Measurements from ENCODE around the gene UBE2G1.

- no peak for TF ChIP-seq TAF15 (IDR thresholded peaks at IDR 0.05; ENCODE audit: low read depth, low read length)
- no peak for TF ChIP-seq POLR2A (conservative IDR thresholded peaks at IDR 0.05)
- TF ChIP-seq SMARCB1 (IDR thresholded peaks at IDR 0.05; ENCODE audit: insufficient read length, low read depth): no peak
- TF ChIP-seq USF2 (CRISPR knock-in tag; IDR thresholded peaks at IDR 0.05): no peak
- no peak for TF ChIP-seq SP2 (IDR thresholded peaks at IDR 0.05; ENCODE audit: extremely low read depth, low read depth, low read length, poor library complexity, severe bottlenecking)
- TF ChIP-seq EGR1 (conservative IDR thresholded peaks at IDR 0.05): no peak
- TF ChIP-seq SOX6 (IDR thresholded peaks at IDR 0.05): no peak
- no peak for TF ChIP-seq CTCF (IDR thresholded peaks at IDR 0.05 in 2 of 3, conservative IDR thresholded peaks at IDR 0.05 in 1 of 3; ENCODE audit: insufficient read depth in 2 of 3, low read depth in 1 of 3, low read length in 3 of 3)
- no peak for TF ChIP-seq TAF1 (IDR thresholded peaks at IDR 0.05; ENCODE audit: control insufficient read depth, extremely low read depth, insufficient read depth, low read length, severe bottlenecking)
- TF ChIP-seq ZNF12 (CRISPR knock-in tag; IDR thresholded peaks at IDR 0.05): no peak
- TF ChIP-seq SMAD4 (CRISPR knock-in tag; conservative IDR thresholded peaks at IDR 0.05): no peak
These were observed 22.6 kb upstream of the UBE2G1 start for GRCh38 chr17:4389079-4389478.

Measured in K562 (cell line).